ENCODE measurements around the gene LDLR.
"Not testable (repeated sequence)": the region's sequence is repeated elsewhere in the genome, so short reads cannot be mapped to it uniquely, and the experiment has no call there.

The LDLR gene

GRCh38 chr19:11159598-11160439 is 70.6 kb downstream of the LDLR start:
- TF ChIP-seq, protein P1, sequence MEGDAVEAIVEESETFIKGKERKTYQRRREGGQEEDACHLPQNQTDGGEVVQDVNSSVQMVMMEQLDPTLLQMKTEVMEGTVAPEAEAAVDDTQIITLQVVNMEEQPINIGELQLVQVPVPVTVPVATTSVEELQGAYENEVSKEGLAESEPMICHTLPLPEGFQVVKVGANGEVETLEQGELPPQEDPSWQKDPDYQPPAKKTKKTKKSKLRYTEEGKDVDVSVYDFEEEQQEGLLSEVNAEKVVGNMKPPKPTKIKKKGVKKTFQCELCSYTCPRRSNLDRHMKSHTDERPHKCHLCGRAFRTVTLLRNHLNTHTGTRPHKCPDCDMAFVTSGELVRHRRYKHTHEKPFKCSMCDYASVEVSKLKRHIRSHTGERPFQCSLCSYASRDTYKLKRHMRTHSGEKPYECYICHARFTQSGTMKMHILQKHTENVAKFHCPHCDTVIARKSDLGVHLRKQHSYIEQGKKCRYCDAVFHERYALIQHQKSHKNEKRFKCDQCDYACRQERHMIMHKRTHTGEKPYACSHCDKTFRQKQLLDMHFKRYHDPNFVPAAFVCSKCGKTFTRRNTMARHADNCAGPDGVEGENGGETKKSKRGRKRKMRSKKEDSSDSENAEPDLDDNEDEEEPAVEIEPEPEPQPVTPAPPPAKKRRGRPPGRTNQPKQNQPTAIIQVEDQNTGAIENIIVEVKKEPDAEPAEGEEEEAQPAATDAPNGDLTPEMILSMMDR (IDR thresholded peaks at IDR 0.05; ENCODE audit: poor library complexity, severe bottlenecking) = no peak
- no peak overlapping the region for H3K27ac ChIP-seq (ENCODE audit: poor library complexity, severe bottlenecking)
- H3K4me1 ChIP-seq (ENCODE audit: insufficient read depth, poor library complexity, severe bottlenecking) = peaks cover under 1% of the 10 kb centered on the region
- no peak for DNase-seq (ENCODE audit: low spot score)
- no peaks in the 10 kb centered on the region for H3K9me3 ChIP-seq (ENCODE audit: severe bottlenecking)
- ATAC-seq (ENCODE audit: low read depth) = no peak
- H3K4me3 ChIP-seq (ENCODE audit: severe bottlenecking) = no peak overlapping the region
- no peaks in the 10 kb centered on the region for H3K36me3 ChIP-seq (ENCODE audit: low read depth)
- no peaks in the 10 kb centered on the region for H3K27me3 ChIP-seq (ENCODE audit: insufficient read depth, poor library complexity, severe bottlenecking)

GRCh38 chr19:11160440-11160768 is 71.1 kb downstream of the LDLR start:
- not testable (repeated sequence) for DNase-seq (ENCODE audit: low spot score); H3K4me3 ChIP-seq (ENCODE audit: severe bottlenecking); H3K27me3 ChIP-seq (ENCODE audit: insufficient read depth, poor library complexity, severe bottlenecking); H3K9me3 ChIP-seq (ENCODE audit: severe bottlenecking); H3K27ac ChIP-seq (ENCODE audit: poor library complexity, severe bottlenecking); H3K36me3 ChIP-seq (ENCODE audit: low read depth); ATAC-seq (ENCODE audit: low read depth); H3K4me1 ChIP-seq (ENCODE audit: insufficient read depth, poor library complexity, severe bottlenecking)

- H3K9me3 ChIP-seq (ENCODE audit: severe bottlenecking) = no peaks in the 10 kb centered on the region
- DNase-seq (ENCODE audit: low spot score) = no peak
- ATAC-seq (ENCODE audit: low read depth) = no peak
- no peak overlapping the region for H3K27ac ChIP-seq (ENCODE audit: poor library complexity, severe bottlenecking)
- TF ChIP-seq, protein P1 (IDR thresholded peaks at IDR 0.05; ENCODE audit: poor library complexity, severe bottlenecking) = no peak
- H3K4me1 ChIP-seq (ENCODE audit: insufficient read depth, poor library complexity, severe bottlenecking) = peaks cover 11% of the 10 kb centered on the region
- peaks cover 33% of the 10 kb centered on the region for H3K36me3 ChIP-seq (ENCODE audit: low read depth)
- H3K27me3 ChIP-seq (ENCODE audit: insufficient read depth, poor library complexity, severe bottlenecking) = no peaks in the 10 kb centered on the region
- no peak overlapping the region for H3K4me3 ChIP-seq (ENCODE audit: severe bottlenecking)
Measured at GRCh38 chr19:11164296-11164695, 75.0 kb downstream of the LDLR start.

- TF ChIP-seq, protein P1 (IDR thresholded peaks at IDR 0.05; ENCODE audit: poor library complexity, severe bottlenecking) = no peak
- Histone ChIP-seq H3K27me3 (ENCODE audit: insufficient read depth, poor library complexity, severe bottlenecking) (no peaks in the 10 kb centered on the region), H3K4me3 (ENCODE audit: severe bottlenecking) (no peak overlapping the region), H3K36me3 (ENCODE audit: low read depth) (peaks cover 39% of the 10 kb centered on the region), H3K9me3 (ENCODE audit: severe bottlenecking) (no peaks in the 10 kb centered on the region), H3K27ac (ENCODE audit: poor library complexity, severe bottlenecking) (no peak overlapping the region), H3K4me1 (ENCODE audit: insufficient read depth, poor library complexity, severe bottlenecking) (peaks cover 11% of the 10 kb centered on the region)
- no peak for ATAC-seq (ENCODE audit: low read depth)
- no peak for DNase-seq (ENCODE audit: low spot score)
Measured at GRCh38 chr19:11164879-11165406, 75.7 kb downstream of the LDLR start.

DNA sequence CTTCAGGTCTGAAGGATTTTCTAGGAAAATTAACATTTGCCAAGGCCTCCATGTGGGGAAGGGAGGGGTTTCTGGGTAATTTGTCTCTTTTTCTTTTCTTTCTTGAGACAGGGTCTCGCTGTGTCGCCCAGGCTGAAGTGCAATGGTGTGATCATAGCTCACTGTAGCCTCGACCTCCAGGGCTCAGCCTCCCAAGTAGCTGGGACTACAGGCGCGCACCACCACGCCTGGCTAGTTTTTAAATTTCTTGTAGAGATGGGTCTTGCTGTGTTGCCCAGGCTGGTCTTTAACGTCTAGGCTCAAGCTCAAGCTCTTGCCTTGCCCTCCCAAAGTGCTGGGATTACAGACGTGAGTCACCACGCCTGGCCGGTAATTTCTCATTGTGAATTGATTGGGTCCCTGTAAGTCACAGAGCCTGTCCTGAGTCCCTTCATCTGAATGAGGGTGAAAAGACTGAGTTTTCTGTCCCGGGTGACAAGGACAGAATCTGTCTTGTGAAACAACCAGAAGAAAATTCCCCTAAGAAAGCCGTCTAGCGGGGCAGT is 76.3 kb downstream of the LDLR start:
- H3K36me3 ChIP-seq (ENCODE audit: low read depth) = peaks cover 45% of the 10 kb centered on the region
- H3K4me1 ChIP-seq (ENCODE audit: insufficient read depth, poor library complexity, severe bottlenecking) = peaks cover 11% of the 10 kb centered on the region
- TF ChIP-seq, protein P1 (IDR thresholded peaks at IDR 0.05; ENCODE audit: poor library complexity, severe bottlenecking) = no peak
- ATAC-seq (ENCODE audit: low read depth) (no peak), DNase-seq (ENCODE audit: low spot score) (no peak)
- H3K27me3 ChIP-seq (ENCODE audit: insufficient read depth, poor library complexity, severe bottlenecking) = no peaks in the 10 kb centered on the region
- H3K27ac ChIP-seq (ENCODE audit: poor library complexity, severe bottlenecking) = no peak overlapping the region
- no peak overlapping the region for H3K4me3 ChIP-seq (ENCODE audit: severe bottlenecking)
- H3K9me3 ChIP-seq (ENCODE audit: severe bottlenecking) = no peaks in the 10 kb centered on the region

Data from RWPE2 (cell line).